GM19438 (cell line): Measurements from ENCODE around the gene ELFN2.

Source experiments
- ATAC-seq: cut with Tn5 transposase; IDR thresholded peaks from one replicate; pipeline ENCODE4 v1.9.1; 2021; ENCODE audit warnings: low read depth; ENCODE audit not compliant: unreplicated experiment

The ELFN2 gene

DNA sequence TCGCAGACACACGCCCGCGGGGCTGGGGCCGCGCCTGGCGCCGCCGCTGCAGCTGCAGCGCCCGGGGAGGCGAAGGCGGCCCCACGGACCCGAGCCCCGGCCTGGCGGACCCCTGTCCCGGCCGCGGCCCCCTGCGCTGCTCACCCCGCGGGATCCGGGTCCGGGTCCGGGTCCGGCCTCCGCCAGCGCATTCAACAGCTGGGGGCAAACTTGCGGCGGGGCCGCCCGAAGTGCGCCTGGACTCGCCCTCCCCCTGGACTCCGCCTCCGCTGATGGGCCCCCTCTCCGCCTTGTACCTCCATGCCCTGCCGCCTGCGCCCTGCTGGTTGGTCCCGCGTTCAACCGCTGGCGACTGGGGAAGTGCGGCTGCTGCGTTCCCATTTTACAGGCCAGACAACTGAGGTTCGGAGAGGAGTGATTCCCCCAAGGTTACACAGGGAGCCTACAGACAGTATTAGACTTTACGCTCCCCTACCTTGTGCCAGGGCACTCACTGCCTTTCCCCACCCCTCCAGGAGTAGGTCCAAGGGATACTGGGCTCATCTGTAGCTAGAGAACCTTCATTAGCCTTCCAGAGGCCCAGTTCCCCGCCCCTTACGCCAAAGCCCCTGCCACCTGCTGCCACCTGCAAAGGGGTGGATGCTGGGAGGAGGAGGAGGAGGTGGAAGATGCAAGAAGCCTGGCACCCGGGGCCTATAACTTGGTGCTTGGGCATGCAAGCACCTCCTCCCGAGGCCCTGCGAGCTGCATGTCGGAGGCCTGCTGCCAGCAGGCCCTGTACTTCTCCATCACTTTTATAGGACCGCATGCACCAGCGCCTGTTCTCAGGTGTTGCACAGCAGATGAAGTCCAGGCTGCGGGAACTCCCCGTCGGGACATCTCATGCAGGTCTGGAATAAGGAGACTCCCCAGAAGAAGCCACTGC, 694 bp upstream of the ELFN2 start:
- no peak for ATAC-seq

GRCh38 chr22:37426706-37427134, 559 bp downstream of the ELFN2 start:
- no peak for ATAC-seq

- no peak for ATAC-seq
Measured at GRCh38 chr22:37425800-37426705, 1.2 kb downstream of the ELFN2 start.

- no peak for ATAC-seq
Measured at GRCh38 chr22:37425369-37425768, 1.9 kb downstream of the ELFN2 start.

- ATAC-seq = no peak
Measured at GRCh38 chr22:37423283-37423682, 4.0 kb downstream of the ELFN2 start.

DNA sequence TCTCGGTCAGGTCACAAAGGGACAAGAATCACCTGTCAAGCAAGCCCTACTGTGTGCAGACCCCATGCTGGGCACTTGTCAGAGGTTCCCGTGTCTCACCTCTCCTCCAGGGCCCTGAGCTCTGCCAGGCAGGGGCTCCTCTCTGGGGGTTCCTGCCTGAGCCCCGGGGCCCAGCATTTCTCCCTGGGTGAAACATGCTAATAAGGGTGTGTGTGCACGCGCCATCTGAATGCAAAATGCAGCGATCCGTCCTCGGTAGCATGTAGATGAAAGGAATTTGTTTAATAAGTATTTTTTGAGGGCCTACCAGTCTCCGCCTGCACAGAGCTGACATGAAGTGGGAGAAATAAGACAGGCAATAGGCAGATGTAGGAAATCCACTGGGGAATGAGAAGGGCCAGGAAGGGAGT, 5.8 kb downstream of the ELFN2 start:
- ATAC-seq = no peak

GRCh38 chr22:37420686-37421467, 6.4 kb downstream of the ELFN2 start:
- ATAC-seq = no peak

DNA sequence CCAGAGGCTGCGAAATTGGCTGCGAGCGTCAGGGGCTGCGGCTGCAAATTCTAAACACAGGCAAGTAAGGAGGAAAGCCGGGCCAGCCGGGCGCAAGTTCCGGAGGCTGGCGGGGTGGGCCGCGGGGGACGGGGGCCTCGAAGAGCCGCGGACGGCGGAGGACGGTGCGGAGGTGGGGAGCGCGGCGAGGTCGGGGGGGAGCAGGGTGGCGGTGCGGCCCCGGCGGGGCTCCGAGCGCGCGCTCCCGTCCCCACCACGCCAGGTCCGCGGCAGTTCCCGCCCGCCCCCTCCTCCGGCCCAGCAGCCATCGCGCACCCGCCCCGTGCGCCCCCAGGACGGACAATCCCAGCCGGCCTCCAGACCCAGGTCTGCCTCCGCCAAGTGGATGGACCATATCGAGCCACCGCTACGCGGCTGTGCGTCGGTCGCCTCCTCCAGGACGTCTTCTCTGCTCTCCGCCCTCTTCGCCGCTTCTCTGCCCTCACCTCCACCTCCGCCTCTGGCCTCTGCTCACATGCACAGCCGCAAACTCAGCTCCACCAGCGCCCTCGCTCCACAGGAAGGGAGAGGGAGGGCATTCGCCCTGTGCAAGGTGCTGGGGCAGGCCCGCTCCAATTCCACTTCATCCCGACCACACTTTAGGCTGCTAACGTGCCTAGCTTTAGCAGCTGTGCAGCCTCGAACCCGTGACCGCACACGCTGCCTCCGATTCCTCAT, 7.2 kb downstream of the ELFN2 start:
- ATAC-seq = no peak

DNA sequence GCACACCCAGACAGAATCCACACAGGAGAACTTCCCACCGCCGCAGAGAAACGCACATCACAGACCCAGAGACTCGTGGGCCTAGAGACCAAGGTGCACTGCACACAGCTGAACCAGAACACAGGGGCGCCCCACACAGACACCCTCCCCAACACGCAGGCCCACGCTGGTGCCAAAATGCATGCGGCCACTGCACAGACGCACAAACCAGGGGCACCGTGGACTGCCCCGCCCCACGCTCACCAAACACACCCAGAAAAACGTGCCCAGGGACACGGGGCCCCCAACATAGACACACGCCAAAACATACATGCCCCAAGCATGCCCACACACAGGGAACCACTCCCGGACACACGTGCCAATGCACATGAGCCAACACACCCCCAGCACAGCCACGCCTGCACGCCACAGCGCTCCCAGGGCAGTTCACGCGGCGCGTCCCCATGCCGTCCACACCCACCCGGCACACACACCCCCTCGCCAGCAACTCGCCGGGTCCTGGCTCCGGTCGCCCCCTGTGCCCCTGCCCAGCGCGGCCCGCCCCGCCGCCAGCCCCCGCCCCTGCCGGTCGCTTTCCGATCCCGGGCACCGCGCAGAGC, 7.8 kb downstream of the ELFN2 start:
- no peak for ATAC-seq

- ATAC-seq = no peak
Measured at GRCh38 chr22:37418627-37419369, 8.5 kb downstream of the ELFN2 start.

DNA sequence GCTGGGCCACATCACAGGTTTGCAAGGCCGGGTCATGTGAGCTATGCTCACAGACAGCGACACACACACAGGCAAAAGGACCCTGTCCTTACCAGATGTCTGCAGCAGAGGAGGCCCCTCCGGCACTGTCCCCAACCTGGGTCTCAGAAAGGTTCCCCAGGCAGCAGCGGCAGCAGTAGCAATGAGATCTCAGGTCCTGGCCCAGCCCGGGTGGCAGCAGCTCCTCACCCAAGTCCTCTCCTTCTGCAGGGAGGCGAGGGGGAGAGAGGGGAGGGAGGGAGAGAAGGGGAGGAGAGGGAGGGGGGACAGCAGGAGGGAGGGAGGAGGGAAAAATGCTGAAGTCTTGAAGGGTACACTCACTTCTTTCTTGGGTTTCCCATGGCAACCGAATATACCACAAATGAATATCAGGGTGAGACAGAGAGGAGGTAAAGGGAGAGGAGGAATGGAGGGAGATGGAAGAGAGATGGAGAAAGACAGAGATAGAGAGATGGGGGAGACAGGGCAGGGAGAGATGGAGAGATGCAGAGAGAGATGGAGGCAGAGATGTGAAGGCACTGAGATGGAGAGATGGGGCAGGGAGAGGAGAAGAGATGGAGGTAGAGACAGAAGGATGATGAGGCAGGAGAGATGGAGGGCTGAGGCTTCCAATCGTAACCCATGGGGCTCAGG, 9.5 kb downstream of the ELFN2 start:
- no peak for ATAC-seq

- no peak for ATAC-seq
Measured at GRCh38 chr22:37417264-37417663, 10.0 kb downstream of the ELFN2 start.

DNA sequence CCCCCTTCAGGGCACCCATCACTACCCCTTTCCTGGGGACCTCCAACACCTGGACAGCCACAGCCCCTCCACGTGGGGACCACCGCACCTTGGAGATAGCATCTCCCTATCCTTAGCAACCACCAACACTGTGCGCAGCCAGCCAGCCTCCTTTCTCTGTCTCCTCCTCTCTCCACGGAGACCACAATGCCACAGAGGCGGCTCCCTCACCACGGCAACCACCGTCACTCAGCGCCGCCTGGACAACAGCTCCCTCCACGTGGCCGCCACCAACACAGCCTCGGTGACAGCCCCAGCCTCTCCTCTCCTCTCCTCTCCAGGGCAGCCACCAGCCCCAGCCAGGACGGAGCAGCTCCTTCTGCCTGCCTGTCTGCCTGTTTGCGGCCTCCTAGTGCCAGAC, 10.5 kb downstream of the ELFN2 start:
- no peak for ATAC-seq

- ATAC-seq = no peak
Measured at GRCh38 chr22:37416389-37416788, 10.9 kb downstream of the ELFN2 start.

- no peak for ATAC-seq
Measured at GRCh38 chr22:37415210-37415609, 12.1 kb downstream of the ELFN2 start.

DNA sequence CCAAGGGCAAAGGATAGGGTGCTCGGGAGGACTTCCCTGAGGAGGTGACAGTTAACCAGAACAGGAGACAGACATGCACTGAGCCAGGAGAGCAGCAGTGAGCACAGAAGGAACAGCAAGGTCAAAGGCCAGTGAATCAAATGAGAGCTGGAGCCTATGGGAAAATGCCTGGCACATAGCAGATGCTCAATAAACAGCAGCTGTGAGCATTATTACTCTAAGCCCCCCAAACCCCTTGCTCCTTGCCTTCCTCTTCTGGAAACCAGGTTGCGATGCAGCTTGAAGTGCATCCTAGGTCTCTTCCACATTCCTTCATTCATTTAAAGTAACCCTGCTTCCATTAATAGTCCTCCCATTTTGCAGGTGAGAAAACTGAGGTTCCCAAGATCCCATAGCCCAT, 13.0 kb downstream of the ELFN2 start:
- no peak for ATAC-seq

- ATAC-seq = no peak
Measured at GRCh38 chr22:37413546-37413945, 13.7 kb downstream of the ELFN2 start.

GRCh38 chr22:37412495-37413250, 14.6 kb downstream of the ELFN2 start:
- ATAC-seq = no peak
